HepG2 (cell line): ENCODE measurements around the gene MDFIC. TPM values are rescaled to one million over a fixed set of nuclear protein-coding genes. Genes with fewer than 3 reads are reported as not detected.

Experiments
- ATAC-seq: fragments of 200-7000 bp; cut with Tn5 transposase; 3 replicates; pipeline ENCODE4 v1.9.1; 2020; ENCODE audit warnings: mild to moderate bottlenecking, moderate library complexity
- BruUV-seq: library from RNA; stranded (reverse); fragments of 400-500 nt; replicated peaks from 2 replicates; lab custom pipeline; 2021; lab: Mats Ljungman, UMichigan
- CTCF ChIA-PET: fragments of 300-600 bp; formaldehyde crosslinking; extraction: SDS; loops from one replicate; lab custom pipeline; 2021; ENCODE audit warnings: low total read pairs, inconsistent platforms, low intra/inter-chr PET ratio; lab: Yijun Ruan, JAX
- POLR2A ChIA-PET: fragments of 350-600 bp; sonication (Branson Sonifier 250); formaldehyde crosslinking; loops from one replicate; lab custom pipeline; 2020; ENCODE audit warnings: antibody characterized with exemption, inconsistent platforms; lab: Yijun Ruan, JAX
- DNase-seq: peaks from one replicate; pipeline ENCODE4 v3.0.0-alpha.2; 2015; ENCODE audit warnings: low spot score
- FAIRE-seq: peaks from 3 replicates; lab custom pipeline; 2011; peaks lifted over from hg19 to GRCh38; lab: Jason Lieb, UNC
- H2AFZ ChIP-seq: one replicate; pipeline ENCODE4 v1.6.1; 2011; ENCODE audit warnings: low read length, inconsistent platforms
- H3K27ac ChIP-seq: fragments of 300-600 bp; 3 replicates; pipeline ENCODE4 v1.8.0; 2011; ENCODE audit warnings: mixed run types, mild to moderate bottlenecking, mixed read lengths, low read length, inconsistent platforms; ENCODE audit not compliant: insufficient read depth; ENCODE audit errors: extremely low read length
- H3K27me3 ChIP-seq, 2 experiments: fragments of 200-600 bp in 1 of 2; 2 replicates in 1 of 2; 3 replicates in 1 of 2; pipeline versions ENCODE4 v1.6.0 to v1.8.0; 2011; ENCODE audit warnings: low read length in 2 of 2, mild to moderate bottlenecking in 2 of 2, moderate library complexity in 2 of 2, inconsistent platforms in 1 of 2; ENCODE audit not compliant: insufficient read depth in 2 of 2, control insufficient read depth in 1 of 2
- H3K36me3 ChIP-seq, 2 experiments: fragments of 200-600 bp in 1 of 2; replicated peaks in 1 of 2; 2 replicates in 1 of 2; 3 replicates in 1 of 2; pipeline versions ENCODE4 v1.5.1 to v1.8.0; 2011; ENCODE audit warnings: low read length in 2 of 2, inconsistent platforms in 1 of 2; ENCODE audit not compliant: insufficient read depth in 2 of 2, control insufficient read depth in 1 of 2
- H3K4me1 ChIP-seq: 2 replicates; pipeline ENCODE4 v1.5.1; 2012; ENCODE audit warnings: low read length, inconsistent platforms; ENCODE audit not compliant: insufficient read depth
- H3K4me2 ChIP-seq: 2 replicates; pipeline ENCODE4 v1.6.0; 2011; ENCODE audit warnings: low read depth, low read length, inconsistent platforms
- H3K4me3 ChIP-seq, 3 experiments: fragments of 200-600 bp in 1 of 3; sonication (generic), shearing (Covaris generic) in 1 of 3; replicated peaks in 1 of 3; 2 replicates each; pipeline ENCODE4 v1.5.1; 2011 to 2016; ENCODE audit warnings: low read length in 3 of 3, inconsistent platforms in 2 of 3, low read depth in 2 of 3, mild to moderate bottlenecking in 2 of 3, control low read depth in 1 of 3, mixed read lengths in 1 of 3; ENCODE audit not compliant: insufficient read depth in 1 of 3
- H3K79me2 ChIP-seq: one replicate; pipeline ENCODE4 v1.6.1; 2011; ENCODE audit warnings: low read length, inconsistent platforms; ENCODE audit not compliant: insufficient read depth
- H3K9ac ChIP-seq: 2 replicates; pipeline ENCODE4 v1.6.0; 2011; ENCODE audit warnings: mild to moderate bottlenecking, low read depth, low read length, inconsistent platforms; ENCODE audit not compliant: insufficient read depth
- H3K9me3 ChIP-seq: 2 replicates; pipeline ENCODE4 v1.5.1; 2012; ENCODE audit warnings: mild to moderate bottlenecking, low read length
- H4K20me1 ChIP-seq: 2 replicates; pipeline ENCODE4 v1.6.0; 2011; ENCODE audit warnings: inconsistent platforms, mild to moderate bottlenecking, low read length, moderate library complexity; ENCODE audit not compliant: insufficient read depth
- CENPBD1 ChIP-seq: sonication (generic); formaldehyde crosslinking; IDR thresholded peaks from 2 replicates; pipeline ENCODE4 v1.8.0; 2022; ENCODE audit warnings: missing genetic modification reagents, low read depth, mild to moderate bottlenecking, borderline replicate concordance
- ESRRA ChIP-seq: sonication (generic); formaldehyde crosslinking; IDR thresholded peaks from 2 replicates; pipeline ENCODE4 v1.5.1; 2020; ENCODE audit warnings: mild to moderate bottlenecking, low read depth, missing genetic modification reagents
- MIER3 ChIP-seq: IDR thresholded peaks from 2 replicates; pipeline ENCODE4 v1.6.1; 2016; ENCODE audit warnings: missing compliant biosample characterization, borderline replicate concordance
- PHF20 ChIP-seq: sonication (generic); formaldehyde crosslinking; IDR thresholded peaks from 2 replicates; pipeline ENCODE4 v1.5.0; 2020; ENCODE audit warnings: mild to moderate bottlenecking, missing genetic modification reagents
- RBAK ChIP-seq: sonication (generic); formaldehyde crosslinking; IDR thresholded peaks from 2 replicates; pipeline ENCODE4 v1.5.1; 2020; ENCODE audit warnings: mild to moderate bottlenecking, missing genetic modification reagents
- RXRA ChIP-seq: sonication (generic); formaldehyde crosslinking; IDR thresholded peaks from 2 replicates; pipeline ENCODE4 v1.5.1; 2020; ENCODE audit warnings: missing genetic modification reagents
- SAP130 ChIP-seq: IDR thresholded peaks from 2 replicates; pipeline ENCODE4 v1.6.1; 2016; ENCODE audit warnings: low read depth
- TCF12 ChIP-seq, 2 experiments: fragments of 450-650 bp in 1 of 2; sonication (generic) in 1 of 2; formaldehyde crosslinking in 1 of 2; IDR thresholded peaks; 2 replicates each; pipeline versions ENCODE4 v1.6.1 to v1.8.0; 2017 to 2022; ENCODE audit warnings: antibody characterized with exemption in 1 of 2, mild to moderate bottlenecking in 1 of 2, missing genetic modification reagents in 1 of 2, moderate library complexity in 1 of 2
- ZNF430 ChIP-seq: sonication (generic); formaldehyde crosslinking; IDR thresholded peaks from 2 replicates; pipeline ENCODE4 v1.9.0; 2021; ENCODE audit warnings: mild to moderate bottlenecking, missing genetic modification reagents
- ZNF879 ChIP-seq: sonication (generic); formaldehyde crosslinking; IDR thresholded peaks from 2 replicates; pipeline ENCODE4 v1.8.1; 2023; ENCODE audit warnings: missing genetic modification reagents
- WGBS: methylation state at CpG from one replicate; pipeline ENCODE4 v1.1.6; 2017; ENCODE audit warnings: low lambda C conversion rate; 5-methylcytosine and 5-hydroxymethylcytosine counted together
- in situ Hi-C: cut with HindIII; loops from 2 replicates; pipeline ENCODE4 v1.10.0; 2017; ENCODE audit warnings: low pct_unique_long_range_greater_than_20kb; ENCODE audit not compliant: extremely low pct_ligation_motif_present
- intact Hi-C: fragments of 100-400 bp; cut with micrococcal nuclease; formaldehyde crosslinking; loops from one replicate; pipeline ENCODE4 v1.10.0; 2022; ENCODE audit not compliant: unreplicated experiment
- polyA plus RNA-seq, 8 experiments: library from polyadenylated mRNA; depleted of rRNA in 3 of 8; stranded (reverse) in 7 of 8; unstranded in 1 of 8; fragments of >200 nt; fragmentation: Illumina TruSeq in 4 of 8; extraction: Trizol in 4 of 8; gene quantifications; 2 replicates each; pipeline versions ENCODE4 v1.2.1 to v1.2.3, GENCODE V29; 2011 to 2016; ENCODE audit warnings: low read depth in 4 of 8, missing spikeins in 1 of 8, mixed read lengths in 1 of 8; ENCODE audit not compliant: insufficient read depth in 1 of 8
- total RNA-seq, 5 experiments: library from RNA; depleted of rRNA; stranded (reverse); fragments of >200 nt; fragmentation: Illumina TruSeq; extraction: Trizol; gene quantifications; 2 replicates each; pipeline ENCODE4 v1.2.3, GENCODE V29; 2016; ENCODE audit warnings: low read depth in 1 of 5
- TF ChIP-seq, protein P1 (sequence below): sonication (generic); formaldehyde crosslinking; IDR thresholded peaks from 2 replicates; pipeline ENCODE4 v1.5.1; 2020; ENCODE audit warnings: missing genetic modification reagents, mild to moderate bottlenecking, borderline replicate concordance
- TF ChIP-seq, protein P2 (sequence below): sonication (generic); formaldehyde crosslinking; IDR thresholded peaks from 2 replicates; pipeline ENCODE4 v1.5.0; 2020; ENCODE audit warnings: mild to moderate bottlenecking, missing genetic modification reagents
- TF ChIP-seq, protein P3 (sequence below): sonication (generic); formaldehyde crosslinking; IDR thresholded peaks from 2 replicates; pipeline ENCODE4 v1.4.0; 2020; ENCODE audit warnings: missing genetic modification reagents
- TF ChIP-seq, protein P4 (sequence below): sonication (generic); formaldehyde crosslinking; IDR thresholded peaks from 2 replicates; pipeline ENCODE4 v1.4.0; 2020; ENCODE audit warnings: mild to moderate bottlenecking, missing genetic modification reagents

MDFIC gene
- total and polyA plus RNA-seq, 2 of the 13 experiments (the other 11 are each of a cell fraction or from before 2014, with no cell fraction given) = 0.13 TPM; not detected in 1

DNA sequence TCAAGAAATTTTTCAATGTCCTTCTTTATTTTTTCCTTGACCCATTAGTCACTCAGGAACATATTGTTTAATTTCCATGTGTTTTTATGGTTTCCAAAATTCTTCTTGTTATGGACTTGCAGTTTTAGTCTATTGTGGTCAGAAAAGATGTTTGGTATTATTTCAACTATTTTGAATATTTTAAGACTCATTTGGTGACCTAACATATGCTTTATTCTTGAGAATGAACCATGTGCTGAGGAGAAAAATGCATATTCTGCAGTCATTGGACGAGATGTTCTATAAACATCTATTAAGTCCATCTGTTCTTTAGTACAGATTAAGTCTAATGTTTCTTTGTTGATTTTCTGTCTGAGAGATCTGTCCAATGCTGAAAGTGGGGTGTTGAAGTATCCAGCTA lies 42.3 kb upstream of the MDFIC start:
- DNase-seq (no peak), FAIRE-seq (no peak), ATAC-seq (no peak)
- Histone ChIP-seq H4K20me1 (no peaks in the 10 kb centered on the region), H3K79me2 (no peaks in the 10 kb centered on the region), H3K9ac (no peak overlapping the region), H3K36me3 (no peaks in the 10 kb centered on the region), H3K4me2 (no peak overlapping the region), H3K27ac (no peak overlapping the region), H3K9me3 (no peaks in the 10 kb centered on the region), H2AFZ (no peak overlapping the region), H3K4me1 (no peaks in the 10 kb centered on the region), H3K27me3 (no peaks in the 10 kb centered on the region), H3K4me3 (no peak overlapping the region)
- whole genome bisulfite sequencing = 0% methylated on average over 1 of the region's 1 CpG
- in situ Hi-C loops (no loop called here), intact Hi-C loops (no loop called here)
- ChIA-PET CTCF (no interaction called here), POLR2A (no interaction called here)
- TF ChIP-seq, protein P1, sequence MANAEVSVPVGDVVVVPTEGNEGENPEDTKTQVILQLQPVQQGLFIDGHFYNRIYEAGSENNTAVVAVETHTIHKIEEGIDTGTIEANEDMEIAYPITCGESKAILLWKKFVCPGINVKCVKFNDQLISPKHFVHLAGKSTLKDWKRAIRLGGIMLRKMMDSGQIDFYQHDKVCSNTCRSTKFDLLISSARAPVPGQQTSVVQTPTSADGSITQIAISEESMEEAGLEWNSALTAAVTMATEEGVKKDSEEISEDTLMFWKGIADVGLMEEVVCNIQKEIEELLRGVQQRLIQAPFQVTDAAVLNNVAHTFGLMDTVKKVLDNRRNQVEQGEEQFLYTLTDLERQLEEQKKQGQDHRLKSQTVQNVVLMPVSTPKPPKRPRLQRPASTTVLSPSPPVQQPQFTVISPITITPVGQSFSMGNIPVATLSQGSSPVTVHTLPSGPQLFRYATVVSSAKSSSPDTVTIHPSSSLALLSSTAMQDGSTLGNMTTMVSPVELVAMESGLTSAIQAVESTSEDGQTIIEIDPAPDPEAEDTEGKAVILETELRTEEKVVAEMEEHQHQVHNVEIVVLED (CRISPR knock-in tag) = no peak
- no peak for TF ChIP-seq RXRA (CRISPR knock-in tag)
- TF ChIP-seq ESRRA (CRISPR knock-in tag) = no peak
- no peak for TF ChIP-seq ZNF430 (CRISPR knock-in tag)
- no peak for TF ChIP-seq RBAK
- no peak for TF ChIP-seq CENPBD1 (CRISPR knock-in tag)
- TF ChIP-seq, protein P2, sequence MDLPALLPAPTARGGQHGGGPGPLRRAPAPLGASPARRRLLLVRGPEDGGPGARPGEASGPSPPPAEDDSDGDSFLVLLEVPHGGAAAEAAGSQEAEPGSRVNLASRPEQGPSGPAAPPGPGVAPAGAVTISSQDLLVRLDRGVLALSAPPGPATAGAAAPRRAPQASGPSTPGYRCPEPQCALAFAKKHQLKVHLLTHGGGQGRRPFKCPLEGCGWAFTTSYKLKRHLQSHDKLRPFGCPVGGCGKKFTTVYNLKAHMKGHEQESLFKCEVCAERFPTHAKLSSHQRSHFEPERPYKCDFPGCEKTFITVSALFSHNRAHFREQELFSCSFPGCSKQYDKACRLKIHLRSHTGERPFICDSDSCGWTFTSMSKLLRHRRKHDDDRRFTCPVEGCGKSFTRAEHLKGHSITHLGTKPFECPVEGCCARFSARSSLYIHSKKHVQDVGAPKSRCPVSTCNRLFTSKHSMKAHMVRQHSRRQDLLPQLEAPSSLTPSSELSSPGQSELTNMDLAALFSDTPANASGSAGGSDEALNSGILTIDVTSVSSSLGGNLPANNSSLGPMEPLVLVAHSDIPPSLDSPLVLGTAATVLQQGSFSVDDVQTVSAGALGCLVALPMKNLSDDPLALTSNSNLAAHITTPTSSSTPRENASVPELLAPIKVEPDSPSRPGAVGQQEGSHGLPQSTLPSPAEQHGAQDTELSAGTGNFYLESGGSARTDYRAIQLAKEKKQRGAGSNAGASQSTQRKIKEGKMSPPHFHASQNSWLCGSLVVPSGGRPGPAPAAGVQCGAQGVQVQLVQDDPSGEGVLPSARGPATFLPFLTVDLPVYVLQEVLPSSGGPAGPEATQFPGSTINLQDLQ (CRISPR knock-in tag) = no peak
- TF ChIP-seq, protein P3, sequence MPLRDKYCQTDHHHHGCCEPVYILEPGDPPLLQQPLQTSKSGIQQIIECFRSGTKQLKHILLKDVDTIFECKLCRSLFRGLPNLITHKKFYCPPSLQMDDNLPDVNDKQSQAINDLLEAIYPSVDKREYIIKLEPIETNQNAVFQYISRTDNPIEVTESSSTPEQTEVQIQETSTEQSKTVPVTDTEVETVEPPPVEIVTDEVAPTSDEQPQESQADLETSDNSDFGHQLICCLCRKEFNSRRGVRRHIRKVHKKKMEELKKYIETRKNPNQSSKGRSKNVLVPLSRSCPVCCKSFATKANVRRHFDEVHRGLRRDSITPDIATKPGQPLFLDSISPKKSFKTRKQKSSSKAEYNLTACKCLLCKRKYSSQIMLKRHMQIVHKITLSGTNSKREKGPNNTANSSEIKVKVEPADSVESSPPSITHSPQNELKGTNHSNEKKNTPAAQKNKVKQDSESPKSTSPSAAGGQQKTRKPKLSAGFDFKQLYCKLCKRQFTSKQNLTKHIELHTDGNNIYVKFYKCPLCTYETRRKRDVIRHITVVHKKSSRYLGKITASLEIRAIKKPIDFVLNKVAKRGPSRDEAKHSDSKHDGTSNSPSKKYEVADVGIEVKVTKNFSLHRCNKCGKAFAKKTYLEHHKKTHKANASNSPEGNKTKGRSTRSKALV (CRISPR knock-in tag) = no peak
- no peak for TF ChIP-seq TCF12 (IDR thresholded peaks at IDR 0.05)
- no peak for TF ChIP-seq TCF12 (CRISPR knock-in tag; IDR thresholded peaks at IDR 0.05)
- no peak for TF ChIP-seq PHF20 (CRISPR knock-in tag)
- TF ChIP-seq, protein P4, sequence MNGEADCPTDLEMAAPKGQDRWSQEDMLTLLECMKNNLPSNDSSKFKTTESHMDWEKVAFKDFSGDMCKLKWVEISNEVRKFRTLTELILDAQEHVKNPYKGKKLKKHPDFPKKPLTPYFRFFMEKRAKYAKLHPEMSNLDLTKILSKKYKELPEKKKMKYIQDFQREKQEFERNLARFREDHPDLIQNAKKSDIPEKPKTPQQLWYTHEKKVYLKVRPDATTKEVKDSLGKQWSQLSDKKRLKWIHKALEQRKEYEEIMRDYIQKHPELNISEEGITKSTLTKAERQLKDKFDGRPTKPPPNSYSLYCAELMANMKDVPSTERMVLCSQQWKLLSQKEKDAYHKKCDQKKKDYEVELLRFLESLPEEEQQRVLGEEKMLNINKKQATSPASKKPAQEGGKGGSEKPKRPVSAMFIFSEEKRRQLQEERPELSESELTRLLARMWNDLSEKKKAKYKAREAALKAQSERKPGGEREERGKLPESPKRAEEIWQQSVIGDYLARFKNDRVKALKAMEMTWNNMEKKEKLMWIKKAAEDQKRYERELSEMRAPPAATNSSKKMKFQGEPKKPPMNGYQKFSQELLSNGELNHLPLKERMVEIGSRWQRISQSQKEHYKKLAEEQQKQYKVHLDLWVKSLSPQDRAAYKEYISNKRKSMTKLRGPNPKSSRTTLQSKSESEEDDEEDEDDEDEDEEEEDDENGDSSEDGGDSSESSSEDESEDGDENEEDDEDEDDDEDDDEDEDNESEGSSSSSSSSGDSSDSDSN (CRISPR knock-in tag) = no peak
- no peak for TF ChIP-seq SAP130 (CRISPR knock-in tag)
- TF ChIP-seq ZNF879 (CRISPR knock-in tag) = no peak
- TF ChIP-seq MIER3 = no peak
- no TSS peak for BruUV-seq
